Adrenal gland (tissue), 5 donors: ENCODE results near the gene CCL24.

Experiments
- POLR2A ChIP-seq, 2 donors: fragments of 450-650 bp; IDR thresholded peaks; one replicate each; pipeline ENCODE4 v1.6.1; 2017; ENCODE audit warnings: antibody characterized with exemption in 2 of 2, mild to moderate bottlenecking in 2 of 2, moderate library complexity in 1 of 2
- TF ChIP-seq, protein P1 (sequence below), 6 experiments: fragments of 450-650 bp in 4 of 6; fragments of 200-600 bp in 2 of 6; sonication (generic) in 1 of 6; IDR thresholded peaks; 1 replicate in 5 of 6; 2 replicates in 1 of 6; pipeline versions ENCODE4 v1.5.1 to v1.8.0; 2016 to 2021; ENCODE audit warnings: antibody characterized with exemption in 6 of 6, mild to moderate bottlenecking in 2 of 6, moderate library complexity in 1 of 6
- donor health status: DM: no; HTN: no; CAD: no.

DNA sequence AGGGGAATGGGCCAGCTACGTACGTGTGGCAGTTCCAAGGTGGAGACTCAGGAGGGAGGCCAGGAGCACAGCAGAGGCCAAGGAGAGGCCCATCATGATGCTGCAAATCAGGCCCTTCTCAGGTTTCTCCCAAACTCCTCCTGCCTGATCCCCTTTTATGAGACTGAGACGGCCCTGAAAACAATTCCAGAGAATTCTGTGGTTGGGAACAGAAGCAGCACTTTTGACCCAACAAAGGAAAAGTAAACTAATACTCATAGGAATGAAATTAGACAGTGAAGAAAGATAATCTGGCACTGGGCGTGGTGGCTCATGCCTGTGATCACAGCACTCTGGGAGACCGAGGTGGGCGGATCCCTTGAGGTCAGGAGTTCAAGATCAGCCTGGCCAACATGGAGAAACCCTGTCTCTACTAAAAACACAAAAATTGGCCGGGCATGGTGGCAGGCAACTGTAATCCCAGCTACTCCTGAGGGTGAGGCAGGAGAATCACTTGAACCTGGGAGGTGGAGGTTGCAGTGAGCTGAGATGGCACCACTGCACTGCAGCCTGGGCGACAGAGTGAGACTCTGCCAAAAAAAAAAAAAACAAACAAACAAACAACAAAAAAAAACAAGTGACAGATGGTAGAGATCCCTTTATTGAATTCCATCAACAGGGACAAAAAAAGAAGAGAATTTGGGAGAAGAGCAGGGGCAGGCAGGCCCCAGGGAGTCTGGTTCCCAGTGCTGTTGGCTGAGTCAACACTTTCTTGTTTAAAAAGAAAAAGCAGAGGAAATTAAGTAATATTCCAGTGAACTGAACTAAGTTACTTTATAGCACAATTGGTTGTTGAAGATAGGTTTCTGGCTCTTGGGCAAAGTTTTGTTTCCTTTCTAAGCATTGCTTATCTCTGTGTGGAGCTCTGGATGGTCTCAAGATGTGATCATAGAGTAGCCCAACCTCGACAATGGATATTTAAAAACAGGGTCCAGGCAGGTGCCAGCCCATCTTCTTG is 41.2 kb downstream of the CCL24 start, which contains the start of gene CCL26:
- TF ChIP-seq, protein P1, sequence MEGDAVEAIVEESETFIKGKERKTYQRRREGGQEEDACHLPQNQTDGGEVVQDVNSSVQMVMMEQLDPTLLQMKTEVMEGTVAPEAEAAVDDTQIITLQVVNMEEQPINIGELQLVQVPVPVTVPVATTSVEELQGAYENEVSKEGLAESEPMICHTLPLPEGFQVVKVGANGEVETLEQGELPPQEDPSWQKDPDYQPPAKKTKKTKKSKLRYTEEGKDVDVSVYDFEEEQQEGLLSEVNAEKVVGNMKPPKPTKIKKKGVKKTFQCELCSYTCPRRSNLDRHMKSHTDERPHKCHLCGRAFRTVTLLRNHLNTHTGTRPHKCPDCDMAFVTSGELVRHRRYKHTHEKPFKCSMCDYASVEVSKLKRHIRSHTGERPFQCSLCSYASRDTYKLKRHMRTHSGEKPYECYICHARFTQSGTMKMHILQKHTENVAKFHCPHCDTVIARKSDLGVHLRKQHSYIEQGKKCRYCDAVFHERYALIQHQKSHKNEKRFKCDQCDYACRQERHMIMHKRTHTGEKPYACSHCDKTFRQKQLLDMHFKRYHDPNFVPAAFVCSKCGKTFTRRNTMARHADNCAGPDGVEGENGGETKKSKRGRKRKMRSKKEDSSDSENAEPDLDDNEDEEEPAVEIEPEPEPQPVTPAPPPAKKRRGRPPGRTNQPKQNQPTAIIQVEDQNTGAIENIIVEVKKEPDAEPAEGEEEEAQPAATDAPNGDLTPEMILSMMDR (IDR thresholded peaks at IDR 0.05) = no peak
- no peak for TF ChIP-seq POLR2A (IDR thresholded peaks at IDR 0.05)
